Right atrium auricular region (tissue), 2 donors: ENCODE measurements around the gene ABCC5. TPM values are rescaled to one million over a fixed set of nuclear protein-coding genes. Genes with fewer than 3 reads are reported as not detected.

ENCODE experiments used
- DNase-seq: peaks from one replicate; pipeline ENCODE4 v3.0.0-alpha.2; 2019; ENCODE audit warnings: low spot score
- H3K27ac ChIP-seq, 2 donors: fragments of 200-600 bp; sonication (generic); 1 replicate in 1 of 2; 2 replicates in 1 of 2; pipeline ENCODE4 v1.5.1; 2016 to 2019
- H3K27me3 ChIP-seq, 2 donors: fragments of 200-600 bp; sonication (generic); one replicate each; pipeline versions ENCODE4 v1.5.1 to v1.6.0; 2017 to 2019
- H3K36me3 ChIP-seq: fragments of 200-600 bp; sonication (generic); one replicate; pipeline ENCODE4 v1.5.1; 2016
- H3K4me1 ChIP-seq, 2 donors: fragments of 200-600 bp; sonication (generic); one replicate each; pipeline versions ENCODE4 v1.5.1 to v1.6.0; 2017 to 2019
- H3K4me3 ChIP-seq, 2 donors: fragments of 200-600 bp; sonication (generic); 1 replicate in 1 of 2; 2 replicates in 1 of 2; pipeline ENCODE4 v1.5.1; 2017 to 2019; ENCODE audit warnings: mild to moderate bottlenecking in 1 of 2, moderate library complexity in 1 of 2
- H3K9me3 ChIP-seq, 2 donors: fragments of 200-600 bp; sonication (generic); one replicate each; pipeline ENCODE4 v1.5.1; 2019
- total RNA-seq, 2 donors: library from RNA; depleted of rRNA; stranded (reverse); fragments of >200 nt; gene quantifications; one replicate each; pipeline ENCODE4 v1.1.0, GENCODE V29; 2016
- TF ChIP-seq, protein P1 (sequence below), 2 donors: fragments of 200-600 bp; sonication (generic); IDR thresholded peaks; one replicate each; pipeline ENCODE4 v1.5.1; 2019; ENCODE audit warnings: antibody characterized with exemption in 2 of 2

ABCC5 gene
- total RNA-seq, 2 donors from 2014 or later = 17.5 to 23.1 TPM

DNA sequence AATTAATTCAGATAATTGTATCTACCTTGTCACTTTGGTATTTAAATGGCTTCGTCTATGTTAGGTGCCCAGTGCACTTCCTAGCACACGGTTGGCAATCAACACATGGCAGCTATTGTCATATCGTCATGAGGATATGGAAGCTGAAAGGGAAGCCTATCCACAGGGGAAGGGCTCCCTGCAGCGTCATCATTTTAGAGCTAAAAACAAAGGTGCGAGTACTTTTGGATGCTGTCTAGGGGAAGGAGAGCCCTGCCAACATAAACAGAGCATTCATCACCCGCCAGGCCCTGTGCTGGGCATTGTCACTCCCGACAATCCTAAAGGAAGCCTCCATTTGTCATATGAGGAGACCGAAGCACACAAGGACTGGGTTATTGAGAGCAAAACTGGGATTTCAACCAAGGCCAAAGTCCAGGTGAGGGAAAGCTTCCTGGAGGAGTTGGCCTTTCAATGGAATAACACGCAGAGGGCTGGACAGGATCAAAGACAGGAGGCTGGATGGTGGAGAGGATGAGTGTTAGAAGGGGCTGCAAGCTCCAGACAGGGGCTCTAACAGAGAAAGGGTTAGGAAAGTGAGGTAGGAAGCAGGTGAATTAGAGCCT lies 125.0 kb downstream of the ABCC5 start:
- TF ChIP-seq, protein P1, sequence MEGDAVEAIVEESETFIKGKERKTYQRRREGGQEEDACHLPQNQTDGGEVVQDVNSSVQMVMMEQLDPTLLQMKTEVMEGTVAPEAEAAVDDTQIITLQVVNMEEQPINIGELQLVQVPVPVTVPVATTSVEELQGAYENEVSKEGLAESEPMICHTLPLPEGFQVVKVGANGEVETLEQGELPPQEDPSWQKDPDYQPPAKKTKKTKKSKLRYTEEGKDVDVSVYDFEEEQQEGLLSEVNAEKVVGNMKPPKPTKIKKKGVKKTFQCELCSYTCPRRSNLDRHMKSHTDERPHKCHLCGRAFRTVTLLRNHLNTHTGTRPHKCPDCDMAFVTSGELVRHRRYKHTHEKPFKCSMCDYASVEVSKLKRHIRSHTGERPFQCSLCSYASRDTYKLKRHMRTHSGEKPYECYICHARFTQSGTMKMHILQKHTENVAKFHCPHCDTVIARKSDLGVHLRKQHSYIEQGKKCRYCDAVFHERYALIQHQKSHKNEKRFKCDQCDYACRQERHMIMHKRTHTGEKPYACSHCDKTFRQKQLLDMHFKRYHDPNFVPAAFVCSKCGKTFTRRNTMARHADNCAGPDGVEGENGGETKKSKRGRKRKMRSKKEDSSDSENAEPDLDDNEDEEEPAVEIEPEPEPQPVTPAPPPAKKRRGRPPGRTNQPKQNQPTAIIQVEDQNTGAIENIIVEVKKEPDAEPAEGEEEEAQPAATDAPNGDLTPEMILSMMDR (IDR thresholded peaks at IDR 0.05) = no peak
- H3K27me3 ChIP-seq = no peaks in the 10 kb centered on the region
- no peak for DNase-seq
- no peaks in the 10 kb centered on the region for H3K4me1 ChIP-seq
- H3K27ac ChIP-seq = no peak overlapping the region
- no peaks in the 10 kb centered on the region for H3K9me3 ChIP-seq
- no peaks in the 10 kb centered on the region for H3K36me3 ChIP-seq
- no peak overlapping the region for H3K4me3 ChIP-seq

DNA sequence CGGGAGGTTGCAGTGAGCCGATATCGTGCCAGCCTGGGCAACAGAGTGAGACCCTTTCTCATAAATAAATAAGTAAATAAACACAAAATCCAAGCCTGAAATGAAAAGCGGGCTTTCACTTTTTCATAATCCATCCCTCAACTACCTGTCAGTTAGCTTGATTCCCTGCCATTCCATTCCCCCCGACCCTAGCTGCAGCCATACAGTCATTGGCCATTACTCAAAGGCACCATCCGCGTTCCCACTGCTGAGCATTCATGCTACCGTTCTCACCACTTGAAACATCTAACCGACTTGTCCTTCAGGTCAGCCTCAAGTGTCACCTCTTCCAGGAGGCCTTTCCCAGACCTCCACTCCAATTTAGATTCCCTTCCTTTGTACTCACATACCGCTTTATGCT lies 131.9 kb downstream of the ABCC5 start:
- H3K36me3 ChIP-seq = no peaks in the 10 kb centered on the region
- no peaks in the 10 kb centered on the region for H3K27me3 ChIP-seq
- H3K4me3 ChIP-seq = no peak overlapping the region
- H3K9me3 ChIP-seq = no peaks in the 10 kb centered on the region
- no peak for DNase-seq
- H3K4me1 ChIP-seq = peaks cover 0 to 27% of the 10 kb centered on the region in 2 donors
- TF ChIP-seq, protein P1 (IDR thresholded peaks at IDR 0.05) = no peak
- no peak overlapping the region for H3K27ac ChIP-seq

DNA sequence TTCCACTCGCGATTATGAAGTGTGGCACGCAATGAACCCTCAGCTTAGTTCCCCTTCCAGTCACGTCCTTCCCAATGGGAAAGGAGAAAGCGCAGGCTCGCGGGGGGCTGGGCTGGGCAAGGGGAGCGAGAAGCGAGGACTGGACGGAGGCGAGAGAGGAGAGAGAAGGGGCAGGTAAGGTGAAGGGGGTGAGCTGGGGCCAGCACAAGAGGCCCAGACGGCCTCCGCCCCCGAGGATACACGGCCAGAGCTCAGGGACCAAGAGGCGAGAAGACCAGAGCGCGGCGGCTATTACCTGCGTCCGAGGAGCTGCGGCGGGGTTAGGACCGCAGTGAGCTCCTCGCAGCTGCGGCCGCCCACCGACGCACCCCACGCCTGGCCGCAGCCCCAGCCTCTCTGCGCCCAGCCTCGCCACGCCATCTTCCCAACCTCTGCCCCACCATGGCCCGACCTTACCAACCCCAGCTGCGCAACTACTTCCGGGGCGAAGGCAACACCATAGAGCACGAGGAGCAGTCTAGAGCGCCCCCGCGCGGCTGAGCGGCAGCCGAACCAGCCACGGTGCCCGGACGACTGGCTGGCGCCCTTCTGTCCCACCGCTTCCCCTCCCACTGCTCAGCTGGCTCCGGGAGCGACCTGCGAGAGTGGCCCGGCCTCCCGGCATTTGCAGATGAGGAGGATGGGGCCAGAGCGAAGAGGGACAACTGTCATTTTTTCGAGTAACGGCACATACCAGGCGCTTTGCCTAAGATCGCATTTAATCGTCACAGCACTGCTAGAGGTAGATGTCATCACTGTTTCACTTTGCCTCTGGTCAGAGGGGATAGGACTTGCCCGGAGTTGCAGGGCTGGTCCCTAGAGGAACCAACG lies 133.0 kb downstream of the ABCC5 start, which contains the start of gene PARL:
TSS of gene PARL (minus strand) at position 454 of the 870 bp plus-strand sequence. CDS start at position 420, 34 bp downstream.
- TF ChIP-seq, protein P1 (IDR thresholded peaks at IDR 0.05) = peak; percentile 83 to 99
- Histone ChIP-seq H3K36me3 (no peaks in the 10 kb centered on the region), H3K4me1 (peaks cover 0 to 31% of the 10 kb centered on the region in 2 donors), H3K9me3 (no peaks in the 10 kb centered on the region), H3K4me3 (peak within 1 kb of the TSS; percentile 84 to 95), H3K27me3 (no peaks in the 10 kb centered on the region), H3K27ac (peak within 1 kb of the TSS; percentile 52 to 87)
- DNase-seq = peak; percentile 95

DNA sequence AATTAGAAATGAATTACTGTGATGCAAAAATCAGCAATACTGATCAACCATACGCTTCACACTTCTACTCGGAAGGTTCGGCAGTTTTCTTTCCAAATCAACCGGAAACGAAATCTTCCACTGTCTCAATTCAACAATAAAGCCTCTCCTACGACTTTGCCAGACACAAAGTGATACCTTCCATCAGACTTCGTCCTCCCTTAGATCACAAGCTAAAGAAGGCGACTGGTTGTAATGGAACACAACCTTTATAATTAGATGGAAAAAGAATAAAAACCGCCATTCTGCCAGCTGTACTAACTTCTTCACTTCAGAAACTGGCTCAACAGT lies 133.6 kb downstream of the ABCC5 start:
- TF ChIP-seq, protein P1 (IDR thresholded peaks at IDR 0.05) = no peak
- no peaks in the 10 kb centered on the region for H3K9me3 ChIP-seq
- peaks cover 0 to 37% of the 10 kb centered on the region in 2 donors for H3K4me1 ChIP-seq
- no peak for DNase-seq
- no peaks in the 10 kb centered on the region for H3K36me3 ChIP-seq
- peak overlapping the region; percentile 52 to 87 for H3K27ac ChIP-seq
- no peaks in the 10 kb centered on the region for H3K27me3 ChIP-seq
- peak overlapping the region; percentile 84 to 95 for H3K4me3 ChIP-seq

DNA sequence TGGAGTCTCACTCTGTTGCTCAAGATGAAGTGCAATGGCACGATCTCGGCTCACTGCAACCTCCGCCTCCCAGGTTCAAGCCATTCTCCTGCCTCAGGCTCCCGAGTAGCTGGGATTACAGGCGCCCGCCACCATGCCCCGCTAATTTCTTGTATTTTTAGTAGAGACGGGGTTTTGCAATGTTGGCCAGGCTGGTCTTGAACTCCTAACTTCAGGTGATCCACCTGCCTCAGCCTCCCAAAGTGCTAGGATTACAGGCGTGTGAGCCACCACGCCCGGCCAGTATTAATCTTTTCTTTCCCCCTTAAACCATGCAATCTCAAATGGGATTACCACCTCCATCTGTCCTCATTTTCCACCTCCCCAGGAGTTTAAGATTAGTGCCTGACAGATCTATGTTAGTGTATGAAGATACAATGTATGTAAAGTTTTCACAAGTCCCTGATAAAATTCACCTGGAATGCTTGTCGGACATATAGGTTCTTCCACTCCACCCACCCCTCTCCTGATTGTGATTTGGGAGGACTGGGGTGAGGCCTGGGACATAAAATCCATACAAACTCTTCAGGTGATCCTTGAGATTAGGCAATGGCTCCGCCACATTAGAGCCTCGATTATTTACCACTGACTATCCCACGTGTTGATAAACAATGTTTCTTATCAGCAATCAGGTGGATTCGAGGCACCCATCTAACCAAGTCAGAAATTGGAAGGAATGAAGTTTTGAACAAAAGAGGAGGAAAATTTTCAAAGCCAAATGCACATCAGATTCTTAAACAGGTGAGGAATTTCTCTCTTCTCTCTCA lies 134.2 kb downstream of the ABCC5 start:
- no peak overlapping the region for H3K27ac ChIP-seq
- TF ChIP-seq, protein P1 (IDR thresholded peaks at IDR 0.05) = no peak
- H3K36me3 ChIP-seq = no peaks in the 10 kb centered on the region
- peaks cover 0 to 37% of the 10 kb centered on the region in 2 donors for H3K4me1 ChIP-seq
- peak overlapping the region; percentile 84 to 95 for H3K4me3 ChIP-seq
- DNase-seq = no peak
- no peaks in the 10 kb centered on the region for H3K9me3 ChIP-seq
- no peaks in the 10 kb centered on the region for H3K27me3 ChIP-seq
